ACHN (cell line): ENCODE measurements around the gene DLL4.

Experiments
- DNase-seq: peaks from one replicate; pipeline ENCODE4 v3.0.0-alpha.2; 2015
- in situ Hi-C: cut with HindIII; loops from 2 replicates; pipeline ENCODE4 v1.10.0; 2017; ENCODE audit warnings: low sequenced_read_pairs, low pct_ligation_motif_present, low pct_unique_long_range_greater_than_20kb

The DLL4 gene

GRCh38 chr15:40976819-40977218, 47.7 kb downstream of the DLL4 start:
- DNase-seq, result no peak
- in situ Hi-C loops, result no loop called here

GRCh38 chr15:40978141-40978540, 49.0 kb downstream of the DLL4 start:
- in situ Hi-C loops, result no loop called here
- DNase-seq, result no peak

- no peak for DNase-seq
- in situ Hi-C loops, result no loop called here
These were observed 49.4 kb downstream of the DLL4 start for GRCh38 chr15:40978562-40978961.

- in situ Hi-C loops, result no loop called here
- no peak for DNase-seq
These were observed 52.0 kb downstream of the DLL4 start for GRCh38 chr15:40981186-40981585.

GRCh38 chr15:40982855-40983254, 53.7 kb downstream of the DLL4 start:
- in situ Hi-C loops, result no loop called here
- no peak for DNase-seq

GRCh38 chr15:40984406-40984805, 55.3 kb downstream of the DLL4 start:
- in situ Hi-C loops, result no loop called here
- no peak for DNase-seq

GRCh38 chr15:40984964-40985363, 55.8 kb downstream of the DLL4 start:
- no peak for DNase-seq
- in situ Hi-C loops, result no loop called here

GRCh38 chr15:40985541-40986330, 56.6 kb downstream of the DLL4 start:
- no peak for DNase-seq
- in situ Hi-C loops, result no loop called here

- in situ Hi-C loops, result no loop called here
- no peak for DNase-seq
These were observed 57.7 kb downstream of the DLL4 start for GRCh38 chr15:40986820-40987219.

- DNase-seq, result no peak
- in situ Hi-C loops, result no loop called here
These were observed 59.0 kb downstream of the DLL4 start for GRCh38 chr15:40988156-40988555.
